ENCODE data around the gene PCDH9. TPM values are rescaled to one million over a fixed set of nuclear protein-coding genes. Genes with fewer than 3 reads are reported as not detected.

PCDH9 gene
- total RNA-seq, 1 donor from 2014 or later = 1.9 TPM

DNA sequence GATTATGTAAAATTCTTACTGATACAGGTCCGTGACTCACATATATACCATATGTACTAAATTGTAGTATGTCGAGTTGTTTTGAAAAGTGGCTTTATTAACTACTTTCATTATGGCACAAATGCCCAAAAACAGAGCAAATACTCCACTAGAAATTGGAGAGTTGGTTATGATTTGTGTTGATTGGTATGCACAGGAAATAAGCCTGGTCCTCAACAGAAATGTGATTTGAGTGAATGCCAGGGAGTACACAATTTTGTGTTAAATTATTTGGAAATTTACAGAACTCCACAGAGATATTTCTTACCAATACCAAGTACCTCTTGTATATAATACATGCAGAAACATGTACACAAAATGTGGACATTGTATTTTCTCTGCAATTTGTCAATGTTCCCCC lies 676.7 kb downstream of the PCDH9 start:
- Mint-ChIP-seq H3K4me3 (ENCODE audit: unreplicated experiment) (no peak overlapping the region), H3K27ac (ENCODE audit: unreplicated experiment) (no peak overlapping the region), H3K9me3 (ENCODE audit: unreplicated experiment) (no peaks in the 10 kb centered on the region), H3K4me1 (ENCODE audit: unreplicated experiment) (no peaks in the 10 kb centered on the region), H3K27me3 (ENCODE audit: unreplicated experiment) (no peaks in the 10 kb centered on the region), H3K36me3 (ENCODE audit: low read depth, unreplicated experiment) (no peaks in the 10 kb centered on the region)
- DNase-seq (ENCODE audit: low spot score) = no peak
- TF ChIP-seq, protein P1, sequence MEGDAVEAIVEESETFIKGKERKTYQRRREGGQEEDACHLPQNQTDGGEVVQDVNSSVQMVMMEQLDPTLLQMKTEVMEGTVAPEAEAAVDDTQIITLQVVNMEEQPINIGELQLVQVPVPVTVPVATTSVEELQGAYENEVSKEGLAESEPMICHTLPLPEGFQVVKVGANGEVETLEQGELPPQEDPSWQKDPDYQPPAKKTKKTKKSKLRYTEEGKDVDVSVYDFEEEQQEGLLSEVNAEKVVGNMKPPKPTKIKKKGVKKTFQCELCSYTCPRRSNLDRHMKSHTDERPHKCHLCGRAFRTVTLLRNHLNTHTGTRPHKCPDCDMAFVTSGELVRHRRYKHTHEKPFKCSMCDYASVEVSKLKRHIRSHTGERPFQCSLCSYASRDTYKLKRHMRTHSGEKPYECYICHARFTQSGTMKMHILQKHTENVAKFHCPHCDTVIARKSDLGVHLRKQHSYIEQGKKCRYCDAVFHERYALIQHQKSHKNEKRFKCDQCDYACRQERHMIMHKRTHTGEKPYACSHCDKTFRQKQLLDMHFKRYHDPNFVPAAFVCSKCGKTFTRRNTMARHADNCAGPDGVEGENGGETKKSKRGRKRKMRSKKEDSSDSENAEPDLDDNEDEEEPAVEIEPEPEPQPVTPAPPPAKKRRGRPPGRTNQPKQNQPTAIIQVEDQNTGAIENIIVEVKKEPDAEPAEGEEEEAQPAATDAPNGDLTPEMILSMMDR (IDR thresholded peaks at IDR 0.05; ENCODE audit: unreplicated experiment) = no peak

DNA sequence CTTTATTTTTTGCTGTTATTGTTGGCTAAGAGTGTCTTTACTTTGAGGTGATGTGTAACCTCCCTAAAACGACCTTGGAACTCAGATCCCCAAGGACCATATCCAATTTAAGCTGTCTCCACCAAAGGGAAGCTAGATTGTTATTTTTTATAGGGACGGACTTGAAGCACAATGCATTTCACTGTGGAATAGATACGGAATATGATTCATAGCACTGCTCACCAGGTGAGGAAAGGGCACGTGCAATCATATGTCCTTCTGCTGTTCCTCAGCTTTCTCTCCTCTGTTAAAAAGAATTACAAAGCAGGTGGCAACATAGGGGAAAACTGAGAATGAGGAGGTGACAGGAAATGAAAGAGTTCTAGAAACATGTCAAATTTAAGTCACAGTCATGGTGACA lies 679.0 kb downstream of the PCDH9 start:
- H3K36me3 Mint-ChIP-seq (ENCODE audit: low read depth, unreplicated experiment) = no peaks in the 10 kb centered on the region
- H3K4me1 Mint-ChIP-seq (ENCODE audit: unreplicated experiment) = no peaks in the 10 kb centered on the region
- H3K4me3 Mint-ChIP-seq (ENCODE audit: unreplicated experiment) = no peak overlapping the region
- H3K27me3 Mint-ChIP-seq (ENCODE audit: unreplicated experiment) = no peaks in the 10 kb centered on the region
- H3K9me3 Mint-ChIP-seq (ENCODE audit: unreplicated experiment) = no peaks in the 10 kb centered on the region
- no peak for DNase-seq (ENCODE audit: low spot score)
- H3K27ac Mint-ChIP-seq (ENCODE audit: unreplicated experiment) = no peak overlapping the region
- TF ChIP-seq, protein P1 (IDR thresholded peaks at IDR 0.05; ENCODE audit: unreplicated experiment) = no peak

DNA sequence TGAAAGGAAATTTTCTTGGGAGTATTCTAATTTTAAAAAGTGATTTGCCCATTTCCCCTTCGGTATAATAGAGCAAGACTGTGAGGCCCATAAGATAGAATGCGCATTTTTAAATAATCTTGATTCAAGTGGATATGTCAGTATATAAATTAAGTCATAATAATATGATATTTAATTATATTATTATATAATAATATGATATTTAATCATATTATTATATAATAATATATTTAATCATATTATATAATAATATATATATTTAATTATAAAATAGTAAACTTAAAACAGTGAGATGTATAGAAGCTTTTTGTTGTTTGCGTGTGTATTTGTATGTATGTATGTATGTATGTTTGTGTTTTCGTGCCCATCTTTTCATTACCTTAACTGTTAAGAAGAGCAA lies 682.5 kb downstream of the PCDH9 start:
- TF ChIP-seq, protein P1 (IDR thresholded peaks at IDR 0.05; ENCODE audit: unreplicated experiment) = no peak
- H3K9me3 Mint-ChIP-seq (ENCODE audit: unreplicated experiment) = no peaks in the 10 kb centered on the region
- DNase-seq (ENCODE audit: low spot score) = no peak
- H3K27ac Mint-ChIP-seq (ENCODE audit: unreplicated experiment) = no peak overlapping the region
- no peak overlapping the region for H3K4me3 Mint-ChIP-seq (ENCODE audit: unreplicated experiment)
- H3K27me3 Mint-ChIP-seq (ENCODE audit: unreplicated experiment) = peaks cover 1% of the 10 kb centered on the region
- no peaks in the 10 kb centered on the region for H3K36me3 Mint-ChIP-seq (ENCODE audit: low read depth, unreplicated experiment)
- no peaks in the 10 kb centered on the region for H3K4me1 Mint-ChIP-seq (ENCODE audit: unreplicated experiment)

DNA sequence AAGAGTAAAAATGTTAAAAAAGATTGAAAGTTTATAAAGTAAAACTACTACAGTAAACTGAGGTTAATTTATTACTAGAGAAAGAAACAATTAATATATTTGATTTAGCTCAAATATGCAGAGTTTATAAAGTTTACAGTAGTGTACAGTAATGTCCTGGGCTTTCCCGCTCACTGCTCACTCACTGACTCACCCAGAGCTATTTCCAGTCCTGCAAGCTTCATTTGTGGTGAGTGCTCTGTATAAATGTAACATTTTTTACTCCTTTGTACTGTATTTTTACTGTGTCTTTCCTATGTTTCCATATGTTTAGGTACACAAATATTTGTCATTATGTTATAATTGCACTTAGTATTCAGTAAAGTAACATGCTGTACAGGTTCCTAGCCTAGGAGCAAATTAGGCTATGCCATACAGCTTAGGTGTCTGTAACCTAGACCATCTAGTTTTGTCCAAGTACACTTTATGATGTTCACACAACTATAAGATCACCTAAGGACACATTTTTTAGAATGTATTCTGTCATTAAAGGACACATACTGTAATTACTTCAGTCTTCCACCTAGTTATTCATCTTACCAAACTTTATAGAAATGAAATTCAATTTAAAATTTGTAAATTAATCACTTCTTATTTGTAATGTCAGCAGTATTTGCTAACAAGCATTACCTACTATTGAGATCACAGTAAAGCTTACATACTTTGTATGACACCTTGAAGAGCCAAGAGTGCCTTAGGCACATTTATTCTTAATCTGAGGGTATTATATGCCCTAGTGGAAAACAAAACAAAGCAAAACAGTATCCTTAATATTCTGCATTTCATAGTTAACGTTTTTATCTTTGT lies 683.4 kb downstream of the PCDH9 start:
- Mint-ChIP-seq H3K4me1 (ENCODE audit: unreplicated experiment) (no peaks in the 10 kb centered on the region), H3K27me3 (ENCODE audit: unreplicated experiment) (peaks cover 1% of the 10 kb centered on the region), H3K4me3 (ENCODE audit: unreplicated experiment) (no peak overlapping the region), H3K27ac (ENCODE audit: unreplicated experiment) (no peak overlapping the region), H3K36me3 (ENCODE audit: low read depth, unreplicated experiment) (no peaks in the 10 kb centered on the region), H3K9me3 (ENCODE audit: unreplicated experiment) (no peaks in the 10 kb centered on the region)
- DNase-seq (ENCODE audit: low spot score) = no peak
- TF ChIP-seq, protein P1 (IDR thresholded peaks at IDR 0.05; ENCODE audit: unreplicated experiment) = no peak

DNA sequence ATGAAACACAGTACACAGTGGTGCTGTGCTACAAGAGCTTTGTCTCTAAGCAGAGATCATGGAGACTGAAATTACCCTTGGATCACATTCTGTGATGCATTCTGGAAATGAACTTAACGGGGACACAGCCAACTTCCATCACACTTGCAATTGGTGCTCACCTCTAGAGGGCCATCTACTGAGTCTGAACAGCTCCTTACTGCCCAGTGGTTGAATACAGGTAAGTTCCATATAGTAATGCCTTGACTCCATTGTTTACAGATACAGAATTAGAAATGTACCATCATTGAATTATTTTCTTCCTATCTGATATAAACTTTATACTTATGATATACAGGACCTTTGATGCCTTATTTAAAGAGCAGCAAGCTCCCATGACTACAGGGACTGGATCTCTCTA lies 686.4 kb downstream of the PCDH9 start:
- DNase-seq (ENCODE audit: low spot score) = no peak
- Mint-ChIP-seq H3K9me3 (ENCODE audit: unreplicated experiment) (no peaks in the 10 kb centered on the region), H3K36me3 (ENCODE audit: low read depth, unreplicated experiment) (no peaks in the 10 kb centered on the region), H3K4me1 (ENCODE audit: unreplicated experiment) (no peaks in the 10 kb centered on the region), H3K27me3 (ENCODE audit: unreplicated experiment) (peaks cover 1% of the 10 kb centered on the region), H3K27ac (ENCODE audit: unreplicated experiment) (no peak overlapping the region), H3K4me3 (ENCODE audit: unreplicated experiment) (no peak overlapping the region)
- TF ChIP-seq, protein P1 (IDR thresholded peaks at IDR 0.05; ENCODE audit: unreplicated experiment) = no peak

Measured in endothelial cell (in vitro differentiated cells).